Measurements from ENCODE around the gene ZNF396. TPM values are rescaled to one million over a fixed set of nuclear protein-coding genes. Genes with fewer than 3 reads are reported as not detected.

ZNF396 gene
- total RNA-seq (not detected), polyA plus RNA-seq (1 to 10 TPM in 2 of 4 donors, under 1 TPM in 1, not detected in 1; 0.57 to 2.3 (median 1.3) TPM)

DNA sequence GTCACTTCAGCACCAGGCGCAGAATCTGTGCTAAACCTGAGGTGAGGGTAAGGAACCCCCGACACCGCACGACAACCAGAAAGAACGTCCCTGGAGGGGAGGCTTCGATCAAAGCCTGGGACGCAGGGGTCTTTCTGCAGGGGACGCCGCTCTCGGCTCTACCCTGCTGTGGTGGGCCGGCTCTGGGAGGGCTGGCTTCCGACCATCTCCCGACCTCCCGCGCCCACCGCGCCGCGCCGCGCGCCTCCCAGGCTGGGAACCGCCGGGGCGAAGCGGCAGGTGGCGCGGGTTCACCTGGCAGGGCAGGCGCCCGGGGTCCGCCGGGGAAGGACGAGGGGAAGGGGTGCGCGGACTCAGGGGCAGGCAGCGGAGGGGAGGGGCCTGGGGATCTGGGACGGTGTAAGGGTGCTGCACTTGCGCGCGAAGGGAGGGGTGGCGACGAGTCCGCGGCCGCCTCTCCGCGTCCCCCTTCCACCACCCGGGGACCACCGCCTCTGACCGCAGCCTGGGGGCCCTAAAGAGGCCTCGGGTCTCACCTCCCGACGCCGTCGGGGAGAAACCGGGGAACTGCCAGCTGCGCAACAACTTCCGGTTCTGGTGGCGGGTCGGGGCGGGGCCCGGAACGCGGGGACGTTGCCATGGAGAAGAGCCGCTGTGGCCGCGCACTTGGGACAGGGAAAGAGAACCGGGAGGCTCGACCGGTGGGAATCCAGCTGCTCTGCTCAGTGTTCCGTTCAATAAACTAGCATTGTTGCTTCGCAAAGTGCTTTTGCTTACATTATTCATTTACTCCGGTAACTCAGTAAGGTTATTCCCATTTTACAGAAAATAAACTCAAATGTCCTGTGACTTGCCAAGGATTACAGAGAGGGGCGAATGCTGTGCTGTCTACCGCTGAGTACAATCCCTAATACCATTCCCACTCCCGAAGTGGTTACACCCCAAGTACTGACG, at the start of gene ZNF396:
ZNF396 (minus strand) TSS at position 596 of the 954 bp plus-strand sequence. CDS start 3,045 bp downstream, outside the sequence.
- peaks cover 2% of the 10 kb centered on the region for H3K27me3 ChIP-seq (ENCODE audit: control insufficient read depth, insufficient read depth, low read length)
- H3K27ac Mint-ChIP-seq: peak within 1 kb of the TSS; percentile 67 to 85 (median 70)
- H3K4me3 ChIP-seq (ENCODE audit: low read depth, low read length): peak within 1 kb of the TSS; percentile 73
- peak; percentile 69 for ATAC-seq (ENCODE audit: low read depth in 2 of 2)
- peak within 1 kb of the TSS; percentile 86 to 90 (median 87) for H3K4me3 Mint-ChIP-seq
- H3K36me3 ChIP-seq (ENCODE audit: control insufficient read depth, insufficient read depth, low read length): no peaks in the 10 kb centered on the region
- peaks cover 0 to 10% (median 7%) of the 10 kb centered on the region in 4 donors for H3K4me1 Mint-ChIP-seq
- H3K36me3 Mint-ChIP-seq: no peaks in the 10 kb centered on the region
- peaks cover 10% of the 10 kb centered on the region for H3K4me1 ChIP-seq (ENCODE audit: control insufficient read depth, insufficient read depth, low read length, poor library complexity, severe bottlenecking)
- no peak within 1 kb of the TSS for H3K27ac ChIP-seq (ENCODE audit: insufficient read depth, low read length, poor library complexity, severe bottlenecking)
- H3K9me3 Mint-ChIP-seq: peaks cover 0 to 1% (median 0%) of the 10 kb centered on the region in 7 donors
- DNase-seq: peak; percentile 58 to 67 (median 61)
- peaks cover 30% of the 10 kb centered on the region for H3K27me3 Mint-ChIP-seq
- no peaks in the 10 kb centered on the region for H3K9me3 ChIP-seq (ENCODE audit: control insufficient read depth in 2 of 2, low read length in 2 of 2)

DNA sequence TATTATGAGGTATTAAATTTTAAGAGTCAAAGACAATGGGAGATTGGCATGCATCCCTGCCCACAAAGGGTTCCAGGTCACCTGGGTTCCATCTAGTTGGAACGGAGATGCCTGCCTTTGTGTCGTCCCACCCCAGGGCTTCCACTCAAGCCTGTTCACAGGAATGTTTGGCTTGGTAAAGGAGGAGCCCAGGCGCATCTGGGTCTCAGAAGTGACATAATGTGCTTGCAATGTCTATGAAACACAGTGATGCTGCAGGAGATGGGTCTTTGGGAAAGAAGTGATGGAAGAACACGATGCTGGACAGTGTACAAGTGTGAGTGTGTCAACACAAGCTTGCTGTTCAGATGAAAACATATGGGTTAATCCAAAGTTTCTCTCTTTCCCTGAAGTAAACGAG, 49.6 kb upstream of the ZNF396 start:
- Histone ChIP-seq H3K27me3 (ENCODE audit: control insufficient read depth, insufficient read depth, low read length) (peaks cover 2% of the 10 kb centered on the region), H3K36me3 (ENCODE audit: control insufficient read depth, insufficient read depth, low read length) (no peaks in the 10 kb centered on the region), H3K9me3 (ENCODE audit: control insufficient read depth in 2 of 2, low read length in 2 of 2) (no peaks in the 10 kb centered on the region), H3K4me3 (ENCODE audit: low read depth, low read length) (no peak overlapping the region), H3K4me1 (ENCODE audit: control insufficient read depth, insufficient read depth, low read length, poor library complexity, severe bottlenecking) (no peaks in the 10 kb centered on the region), H3K27ac (ENCODE audit: insufficient read depth, low read length, poor library complexity, severe bottlenecking) (no peak overlapping the region)
- Mint-ChIP-seq H3K27me3 (peaks cover 26% of the 10 kb centered on the region), H3K27ac (no peak overlapping the region), H3K4me3 (no peak overlapping the region), H3K36me3 (no peaks in the 10 kb centered on the region), H3K9me3 (peaks cover 0 to 2% (median 0%) of the 10 kb centered on the region in 7 donors), H3K4me1 (no peaks in the 10 kb centered on the region)
- DNase-seq (no peak), ATAC-seq (ENCODE audit: low read depth in 2 of 2) (no peak)

DNA sequence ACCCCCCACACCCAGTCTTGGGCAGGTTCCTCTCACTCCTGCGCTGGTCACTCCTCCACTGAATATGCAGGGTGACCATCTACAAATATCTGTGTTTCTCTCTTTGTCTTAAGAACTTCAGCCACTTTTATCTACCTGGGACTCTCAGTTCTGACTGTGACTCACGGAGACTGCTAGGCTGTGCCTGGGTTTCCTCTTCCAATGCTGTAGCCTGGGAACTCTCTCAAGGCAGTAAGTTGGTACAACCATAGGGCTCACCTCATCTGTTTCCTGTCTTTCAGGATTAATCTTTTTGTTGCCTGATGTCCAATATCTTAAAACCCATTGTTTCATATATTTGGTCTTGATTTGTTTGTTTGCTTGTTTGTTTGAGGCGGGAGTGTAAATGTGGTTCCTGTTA, 47.2 kb upstream of the ZNF396 start:
- no peaks in the 10 kb centered on the region for H3K4me1 ChIP-seq (ENCODE audit: control insufficient read depth, insufficient read depth, low read length, poor library complexity, severe bottlenecking)
- no peak for ATAC-seq (ENCODE audit: low read depth in 2 of 2)
- H3K4me3 ChIP-seq (ENCODE audit: low read depth, low read length): no peak overlapping the region
- no peaks in the 10 kb centered on the region for H3K4me1 Mint-ChIP-seq
- no peak overlapping the region for H3K27ac Mint-ChIP-seq
- no peaks in the 10 kb centered on the region for H3K36me3 Mint-ChIP-seq
- no peak overlapping the region for H3K27ac ChIP-seq (ENCODE audit: insufficient read depth, low read length, poor library complexity, severe bottlenecking)
- peaks cover 22% of the 10 kb centered on the region for H3K27me3 Mint-ChIP-seq
- DNase-seq: no peak
- H3K9me3 Mint-ChIP-seq: peaks cover 0 to 5% (median 0%) of the 10 kb centered on the region in 7 donors
- no peak overlapping the region for H3K4me3 Mint-ChIP-seq
- no peaks in the 10 kb centered on the region for H3K27me3 ChIP-seq (ENCODE audit: control insufficient read depth, insufficient read depth, low read length)
- no peaks in the 10 kb centered on the region for H3K9me3 ChIP-seq (ENCODE audit: control insufficient read depth in 2 of 2, low read length in 2 of 2)
- no peaks in the 10 kb centered on the region for H3K36me3 ChIP-seq (ENCODE audit: control insufficient read depth, insufficient read depth, low read length)

DNA sequence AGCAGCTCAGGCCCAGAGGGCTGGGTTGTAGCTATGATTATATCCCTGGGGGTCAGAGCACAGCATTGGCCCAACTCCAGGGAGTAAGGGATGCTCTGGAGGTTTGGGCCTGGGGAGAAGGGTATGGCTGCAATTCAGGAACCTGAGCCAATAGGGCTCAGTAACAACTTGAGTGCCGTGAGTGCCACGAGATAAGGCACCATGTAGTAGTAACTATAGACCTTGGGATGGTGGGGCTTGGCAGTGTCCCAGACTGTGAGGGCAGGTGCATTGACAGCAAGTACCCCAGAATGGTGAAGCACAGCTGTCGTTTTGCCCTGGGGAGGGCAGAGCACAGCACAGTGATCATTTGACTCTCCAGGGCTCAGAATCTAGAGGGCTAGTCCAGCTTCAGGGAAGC, 45.1 kb upstream of the ZNF396 start:
- DNase-seq: no peak
- ATAC-seq (ENCODE audit: low read depth in 2 of 2): no peak
- H3K36me3 Mint-ChIP-seq: no peaks in the 10 kb centered on the region
- peaks cover 3% of the 10 kb centered on the region in 2 experiments for H3K9me3 ChIP-seq (ENCODE audit: control insufficient read depth in 2 of 2, low read length in 2 of 2)
- no peak overlapping the region for H3K27ac Mint-ChIP-seq
- no peaks in the 10 kb centered on the region for H3K36me3 ChIP-seq (ENCODE audit: control insufficient read depth, insufficient read depth, low read length)
- no peak overlapping the region for H3K27ac ChIP-seq (ENCODE audit: insufficient read depth, low read length, poor library complexity, severe bottlenecking)
- peaks cover 0 to 8% (median 5%) of the 10 kb centered on the region in 7 donors for H3K9me3 Mint-ChIP-seq
- no peaks in the 10 kb centered on the region for H3K4me1 Mint-ChIP-seq
- H3K27me3 ChIP-seq (ENCODE audit: control insufficient read depth, insufficient read depth, low read length): peaks cover 7% of the 10 kb centered on the region
- no peak overlapping the region for H3K4me3 ChIP-seq (ENCODE audit: low read depth, low read length)
- peaks cover 21% of the 10 kb centered on the region for H3K27me3 Mint-ChIP-seq
- H3K4me3 Mint-ChIP-seq: no peak overlapping the region
- no peaks in the 10 kb centered on the region for H3K4me1 ChIP-seq (ENCODE audit: control insufficient read depth, insufficient read depth, low read length, poor library complexity, severe bottlenecking)

DNA sequence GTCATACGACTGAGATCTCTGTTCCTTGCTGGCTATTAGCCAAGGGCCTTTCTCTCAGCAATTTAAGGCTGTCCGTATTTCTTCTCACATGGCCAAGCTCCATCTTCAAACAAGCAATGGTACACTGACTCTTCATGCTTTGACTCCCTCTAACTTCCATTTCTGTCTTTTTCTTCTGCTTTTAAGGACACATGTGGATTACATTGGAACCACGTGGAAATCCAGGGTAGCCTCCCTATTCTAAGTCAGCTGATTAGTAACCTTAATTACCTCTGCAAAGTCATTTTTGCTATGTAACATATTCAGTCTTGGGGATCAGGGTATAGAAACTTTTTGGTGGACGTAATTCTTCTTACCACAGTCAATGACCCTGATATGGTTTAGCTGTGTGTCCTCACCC, 41.5 kb upstream of the ZNF396 start:
- H3K4me1 ChIP-seq (ENCODE audit: control insufficient read depth, insufficient read depth, low read length, poor library complexity, severe bottlenecking): peaks cover 9% of the 10 kb centered on the region
- H3K27me3 ChIP-seq (ENCODE audit: control insufficient read depth, insufficient read depth, low read length): peaks cover 11% of the 10 kb centered on the region
- ATAC-seq (ENCODE audit: low read depth in 2 of 2): no peak
- H3K4me1 Mint-ChIP-seq: peaks cover 7 to 15% (median 12%) of the 10 kb centered on the region in 4 donors
- H3K9me3 Mint-ChIP-seq: peaks cover 0 to 10% (median 7%) of the 10 kb centered on the region in 7 donors
- no peak overlapping the region for H3K27ac ChIP-seq (ENCODE audit: insufficient read depth, low read length, poor library complexity, severe bottlenecking)
- H3K27me3 Mint-ChIP-seq: peaks cover 26% of the 10 kb centered on the region
- H3K4me3 Mint-ChIP-seq: no peak overlapping the region
- no peak overlapping the region for H3K27ac Mint-ChIP-seq
- no peak for DNase-seq
- H3K9me3 ChIP-seq (ENCODE audit: control insufficient read depth in 2 of 2, low read length in 2 of 2): peaks cover 6 to 7% of the 10 kb centered on the region in 2 experiments
- no peak overlapping the region for H3K4me3 ChIP-seq (ENCODE audit: low read depth, low read length)
- no peaks in the 10 kb centered on the region for H3K36me3 Mint-ChIP-seq
- no peaks in the 10 kb centered on the region for H3K36me3 ChIP-seq (ENCODE audit: control insufficient read depth, insufficient read depth, low read length)

DNA sequence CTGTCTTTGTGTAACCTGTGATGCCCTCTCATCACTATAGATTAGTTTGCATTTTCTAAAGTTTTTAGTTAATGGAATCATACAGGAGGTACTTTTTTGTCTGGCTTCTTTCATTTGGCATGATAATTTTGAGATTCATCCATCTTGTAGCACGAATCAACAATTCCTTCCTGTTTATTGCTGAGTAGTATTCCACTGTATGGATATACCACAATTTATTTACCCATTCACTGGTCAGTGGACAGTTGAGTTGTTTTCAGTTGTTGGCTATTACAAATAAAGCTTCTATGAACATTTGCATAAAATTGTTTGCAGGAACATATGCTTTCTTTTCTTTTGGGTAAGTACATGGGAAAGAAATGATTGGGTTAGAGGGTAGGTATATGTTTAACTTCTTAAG, 40.1 kb upstream of the ZNF396 start:
- ATAC-seq (ENCODE audit: low read depth in 2 of 2) (no peak), DNase-seq (no peak)
- Histone ChIP-seq H3K4me1 (ENCODE audit: control insufficient read depth, insufficient read depth, low read length, poor library complexity, severe bottlenecking) (peaks cover 9% of the 10 kb centered on the region), H3K9me3 (ENCODE audit: control insufficient read depth in 2 of 2, low read length in 2 of 2) (peaks cover 6 to 7% of the 10 kb centered on the region in 2 experiments), H3K27ac (ENCODE audit: insufficient read depth, low read length, poor library complexity, severe bottlenecking) (no peak overlapping the region), H3K36me3 (ENCODE audit: control insufficient read depth, insufficient read depth, low read length) (no peaks in the 10 kb centered on the region), H3K4me3 (ENCODE audit: low read depth, low read length) (no peak overlapping the region), H3K27me3 (ENCODE audit: control insufficient read depth, insufficient read depth, low read length) (peaks cover 11% of the 10 kb centered on the region)
- Mint-ChIP-seq H3K4me3 (peak overlapping the region in 1 of 4 donors; percentile 23), H3K27me3 (peaks cover 33% of the 10 kb centered on the region), H3K9me3 (peaks cover 0 to 10% (median 7%) of the 10 kb centered on the region in 7 donors), H3K36me3 (no peaks in the 10 kb centered on the region), H3K27ac (no peak overlapping the region), H3K4me1 (peaks cover 7 to 26% (median 19%) of the 10 kb centered on the region in 4 donors)

DNA sequence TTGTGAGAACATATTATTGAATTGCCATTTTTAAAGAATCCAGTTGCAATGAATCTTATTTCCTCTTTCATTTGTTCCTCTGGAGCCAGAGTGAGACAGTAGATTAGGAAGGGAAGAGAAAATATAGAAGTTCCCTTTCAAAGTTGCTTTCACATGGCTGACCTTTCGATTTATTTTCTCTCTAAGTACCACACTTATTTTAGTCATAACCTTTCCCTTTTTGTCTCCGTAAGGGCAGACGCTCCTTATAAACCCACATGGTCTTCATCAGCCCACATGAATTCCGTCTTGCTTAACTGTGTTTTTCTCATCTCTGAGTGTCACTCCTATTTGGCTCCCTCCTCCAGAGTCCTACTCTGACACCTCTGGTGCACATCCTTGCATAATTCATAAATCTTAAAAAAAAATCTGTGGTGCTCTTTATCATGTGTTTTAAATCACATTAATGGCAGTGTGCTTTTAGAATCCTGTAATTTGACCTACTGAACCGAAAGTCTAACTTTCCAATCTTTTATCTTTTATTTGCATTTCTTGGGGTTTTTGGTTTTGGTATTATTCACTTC, 38.5 kb upstream of the ZNF396 start:
- Mint-ChIP-seq H3K4me1 (peaks cover 7 to 35% (median 23%) of the 10 kb centered on the region in 4 donors), H3K9me3 (peaks cover 1 to 10% (median 7%) of the 10 kb centered on the region in 7 donors), H3K36me3 (no peaks in the 10 kb centered on the region), H3K27me3 (peaks cover 32% of the 10 kb centered on the region), H3K27ac (peak overlapping the region in 2 of 3 donors; percentile 16 to 33), H3K4me3 (peak overlapping the region in 2 of 4 donors; percentile 30 to 73)
- no peaks in the 10 kb centered on the region for H3K36me3 ChIP-seq (ENCODE audit: control insufficient read depth, insufficient read depth, low read length)
- DNase-seq: peak in 1 of 3 donors; percentile 9
- peaks cover 12% of the 10 kb centered on the region for H3K27me3 ChIP-seq (ENCODE audit: control insufficient read depth, insufficient read depth, low read length)
- no peak overlapping the region for H3K27ac ChIP-seq (ENCODE audit: insufficient read depth, low read length, poor library complexity, severe bottlenecking)
- peaks cover 6 to 7% of the 10 kb centered on the region in 2 experiments for H3K9me3 ChIP-seq (ENCODE audit: control insufficient read depth in 2 of 2, low read length in 2 of 2)
- H3K4me1 ChIP-seq (ENCODE audit: control insufficient read depth, insufficient read depth, low read length, poor library complexity, severe bottlenecking): peaks cover 9% of the 10 kb centered on the region
- peak overlapping the region; percentile 21 for H3K4me3 ChIP-seq (ENCODE audit: low read depth, low read length)
- ATAC-seq (ENCODE audit: low read depth in 2 of 2): no peak

Measured in CD4-positive, CD25-positive, alpha-beta regulatory T cell (primary cell).